HG02571 (cell line): ENCODE results near the gene MLLT3.
A peak's percentile ranks its signal among the peaks of the same experiment; 100 is the strongest.

Source experiments
- ATAC-seq: cut with Tn5 transposase; IDR thresholded peaks from one replicate; pipeline ENCODE4 v1.9.1; 2021; ENCODE audit warnings: mild to moderate bottlenecking, moderate library complexity; ENCODE audit not compliant: unreplicated experiment

Gene MLLT3

GRCh38 chr9:20395651-20396050 lies 226.6 kb downstream of the MLLT3 start:
- no peak for ATAC-seq

- ATAC-seq = no peak
Measured at GRCh38 chr9:20394969-20395368, 227.3 kb downstream of the MLLT3 start.

GRCh38 chr9:20391208-20391607 lies 231.1 kb downstream of the MLLT3 start:
- no peak for ATAC-seq

GRCh38 chr9:20390400-20390799 lies 231.9 kb downstream of the MLLT3 start:
- no peak for ATAC-seq

GRCh38 chr9:20387062-20387461 lies 235.2 kb downstream of the MLLT3 start:
- no peak for ATAC-seq

- no peak for ATAC-seq
Measured at GRCh38 chr9:20384642-20385041, 237.7 kb downstream of the MLLT3 start.

- no peak for ATAC-seq
Measured at GRCh38 chr9:20382460-20383071, 239.7 kb downstream of the MLLT3 start.

- no peak for ATAC-seq
Measured at GRCh38 chr9:20380546-20380945, 241.8 kb downstream of the MLLT3 start.

GRCh38 chr9:20379804-20380225 lies 242.5 kb downstream of the MLLT3 start:
- ATAC-seq = no peak

- no peak for ATAC-seq
Measured at GRCh38 chr9:20378851-20379250, 243.4 kb downstream of the MLLT3 start.

GRCh38 chr9:20377790-20378189 lies 244.5 kb downstream of the MLLT3 start:
- ATAC-seq = no peak

GRCh38 chr9:20376731-20377375 lies 245.4 kb downstream of the MLLT3 start:
- ATAC-seq = no peak

- ATAC-seq = no peak
Measured at GRCh38 chr9:20376042-20376441, 246.3 kb downstream of the MLLT3 start.

GRCh38 chr9:20373263-20373662 lies 249.0 kb downstream of the MLLT3 start:
- ATAC-seq = no peak

GRCh38 chr9:20369391-20369790 lies 252.9 kb downstream of the MLLT3 start:
- ATAC-seq = no peak

- ATAC-seq = no peak
Measured at GRCh38 chr9:20367855-20368254, 254.4 kb downstream of the MLLT3 start.

GRCh38 chr9:20364959-20365358 lies 257.3 kb downstream of the MLLT3 start:
- no peak for ATAC-seq

GRCh38 chr9:20363233-20363632 lies 259.1 kb downstream of the MLLT3 start:
- ATAC-seq = no peak

- ATAC-seq = peak; percentile 80
Measured at GRCh38 chr9:20361656-20362570, 260.4 kb downstream of the MLLT3 start.

- ATAC-seq = no peak
Measured at GRCh38 chr9:20361229-20361628, 261.1 kb downstream of the MLLT3 start.

- no peak for ATAC-seq
Measured at GRCh38 chr9:20358207-20358606, 264.1 kb downstream of the MLLT3 start.

- no peak for ATAC-seq
Measured at GRCh38 chr9:20357037-20357432, 265.3 kb downstream of the MLLT3 start.
